Spinal cord (tissue), 10 donors: ENCODE data around the gene AS3MT. TPM values are rescaled to one million over a fixed set of nuclear protein-coding genes. Genes with fewer than 3 reads are reported as not detected.

Source experiments
- DNase-seq, 6 donors: peaks; one replicate each; pipeline versions ENCODE4 v3.0.0 to v3.0.0-alpha.2; 2013 to 2015; ENCODE audit warnings: low spot score in 6 of 6, low read depth in 4 of 6
- H3K27ac ChIP-seq: one replicate; pipeline ENCODE4 v1.5.1; 2013; ENCODE audit warnings: low read depth, low read length, control low read depth
- H3K27me3 ChIP-seq: one replicate; pipeline ENCODE4 v1.6.1; 2013; ENCODE audit warnings: low read length; ENCODE audit not compliant: control insufficient read depth, insufficient read depth
- H3K36me3 ChIP-seq: one replicate; pipeline ENCODE4 v1.6.1; 2013; ENCODE audit warnings: low read length; ENCODE audit not compliant: control insufficient read depth, insufficient read depth
- H3K4me1 ChIP-seq: one replicate; pipeline ENCODE4 v1.6.1; 2013; ENCODE audit warnings: low read length; ENCODE audit not compliant: control insufficient read depth, insufficient read depth
- H3K4me3 ChIP-seq: one replicate; pipeline ENCODE4 v1.5.1; 2013; ENCODE audit warnings: low read depth, low read length, control low read depth
- H3K9me3 ChIP-seq: one replicate; pipeline ENCODE4 v1.6.1; 2013; ENCODE audit warnings: low read length; ENCODE audit not compliant: control insufficient read depth, insufficient read depth
- WGBS: methylation state at CpG from one replicate; pipeline ENCODE4 v1.1.5; 2013; ENCODE audit warnings: missing lambda C conversion rate; ENCODE audit not compliant: insufficient coverage; 5-methylcytosine and 5-hydroxymethylcytosine counted together
- polyA plus RNA-seq, 2 donors: library from polyadenylated mRNA; unstranded; fragments of 120-200 nt; gene quantifications; one replicate each; pipeline ENCODE4 v1.2.1, GENCODE V29; 2013; ENCODE audit not compliant: insufficient read length in 2 of 2
- small RNA-seq: library from RNA; depleted of rRNA; stranded (forward); fragments of <200 nt; gene quantifications from one replicate; pipeline ENCODE3, GENCODE V24; 2014; ENCODE audit warnings: low replicate concordance
- total RNA-seq, 2 donors: library from RNA; depleted of rRNA in 1 of 2; stranded (reverse); fragments of 120-200 nt in 1 of 2; fragments of >200 nt in 1 of 2; gene quantifications; one replicate each; pipeline versions ENCODE4 v1.2.3 to v1.2.4, GENCODE V29; 2013 to 2014
- donor health status: healthy.

Gene AS3MT
- total and polyA plus RNA-seq, 4 donors, result 7.8 to 11.8 (median 10.9) TPM

- Histone ChIP-seq H3K9me3 (no peaks in the 10 kb centered on the region), H3K27ac (no peak overlapping the region), H3K36me3 (no peaks in the 10 kb centered on the region), H3K4me1 (no peaks in the 10 kb centered on the region), H3K4me3 (no peak overlapping the region), H3K27me3 (no peaks in the 10 kb centered on the region)
- 100% methylated on average over 1 of the region's 3 CpGs for WGBS
- no peak for DNase-seq
Observed at GRCh38 chr10:102948786-102949185, 79.5 kb downstream of the AS3MT start.

GRCh38 chr10:102949916-102950315 lies 80.6 kb downstream of the AS3MT start:
- Histone ChIP-seq H3K36me3 (no peaks in the 10 kb centered on the region), H3K27me3 (no peaks in the 10 kb centered on the region), H3K4me3 (no peak overlapping the region), H3K4me1 (no peaks in the 10 kb centered on the region), H3K9me3 (no peaks in the 10 kb centered on the region), H3K27ac (no peak overlapping the region)
- no peak for DNase-seq
- 100% methylated on average over 3 of the region's 4 CpGs for WGBS

GRCh38 chr10:102951316-102951715 lies 82.0 kb downstream of the AS3MT start:
- Histone ChIP-seq H3K27ac (no peak overlapping the region), H3K36me3 (no peaks in the 10 kb centered on the region), H3K4me1 (no peaks in the 10 kb centered on the region), H3K4me3 (no peak overlapping the region), H3K9me3 (no peaks in the 10 kb centered on the region), H3K27me3 (no peaks in the 10 kb centered on the region)
- no peak for DNase-seq
- WGBS, result 100% methylated on average over 1 of the region's 3 CpGs

Small RNA genes within 50 kb of the gene (small RNA-seq; reads per million reads assigned to genes)
- not detected for gene AS3MT
- gene RF00026, result not detected

Other genes starting within 250 kb of the AS3MT start
- gene TRIM8, start 225.0 kb upstream of the AS3MT start, total RNA-seq, result 10 to 100 TPM; 42.2 to 59.8 TPM
- gene TRIM8, start 225.0 kb upstream of the AS3MT start, polyA plus RNA-seq, result 100 to 1,000 TPM; 144 to 156 TPM
- 10 to 100 TPM; 22.6 to 23.2 TPM for gene ARL3, start 155.1 kb upstream of the AS3MT start, total RNA-seq
- 10 to 100 TPM; 57.9 to 61.1 TPM for gene ARL3, start 155.1 kb upstream of the AS3MT start, polyA plus RNA-seq
- gene SFXN2, start 154.8 kb upstream of the AS3MT start, total RNA-seq, result 1 to 10 TPM; 6.9 to 9.9 TPM
- 10 to 100 TPM in 1 of 2 donors, 1 to 10 TPM in 1; 8.0 to 14.6 TPM for gene SFXN2, start 154.8 kb upstream of the AS3MT start, polyA plus RNA-seq
- 10 to 100 TPM; 39.8 to 55.1 TPM for gene WBP1L, start 125.5 kb upstream of the AS3MT start, total RNA-seq
- 10 to 100 TPM; 45.6 to 52.8 TPM for gene WBP1L, start 125.5 kb upstream of the AS3MT start, polyA plus RNA-seq
- under 1 TPM; 0.44 to 0.79 TPM for gene CYP17A1, start 32.1 kb upstream of the AS3MT start, total RNA-seq
- under 1 TPM; 0.63 to 0.66 TPM for gene CYP17A1, start 32.1 kb upstream of the AS3MT start, polyA plus RNA-seq
- 10 to 100 TPM; 46.2 to 49.3 TPM for gene BORCS7, start 15.2 kb upstream of the AS3MT start, total RNA-seq
- gene BORCS7, start 15.2 kb upstream of the AS3MT start, polyA plus RNA-seq, result 10 to 100 TPM; 46.8 to 65.1 TPM
- gene CNNM2, start 48.8 kb downstream of the AS3MT start, total RNA-seq, result 10 to 100 TPM in 1 of 2 donors, 1 to 10 TPM in 1; 9.5 to 13.0 TPM
- 10 to 100 TPM; 12.6 to 13.8 TPM for gene CNNM2, start 48.8 kb downstream of the AS3MT start, polyA plus RNA-seq